Renal cortex interstitium (tissue), 3 donors: ENCODE results near the gene COL6A5. TPM values are rescaled to one million over a fixed set of nuclear protein-coding genes. Genes with fewer than 3 reads are reported as not detected.

Source experiments
- polyA plus RNA-seq, 3 donors: library from polyadenylated mRNA; unstranded; fragments of 120-200 nt; gene quantifications; one replicate each; pipeline ENCODE4 v1.2.1, GENCODE V29; 2013; ENCODE audit not compliant: insufficient read length in 3 of 3

COL6A5 gene
- polyA plus RNA-seq, 3 donors: 0.04 to 0.06 (median 0.05) TPM

Other genes with a start within 250 kb of the COL6A5 start
- gene COL6A6, start 171.5 kb downstream of the COL6A5 start, polyA plus RNA-seq: 1 to 10 TPM; 1.6 to 2.7 (median 1.8) TPM